ENCODE results near the gene HOXB2.

The HOXB2 gene

DNA sequence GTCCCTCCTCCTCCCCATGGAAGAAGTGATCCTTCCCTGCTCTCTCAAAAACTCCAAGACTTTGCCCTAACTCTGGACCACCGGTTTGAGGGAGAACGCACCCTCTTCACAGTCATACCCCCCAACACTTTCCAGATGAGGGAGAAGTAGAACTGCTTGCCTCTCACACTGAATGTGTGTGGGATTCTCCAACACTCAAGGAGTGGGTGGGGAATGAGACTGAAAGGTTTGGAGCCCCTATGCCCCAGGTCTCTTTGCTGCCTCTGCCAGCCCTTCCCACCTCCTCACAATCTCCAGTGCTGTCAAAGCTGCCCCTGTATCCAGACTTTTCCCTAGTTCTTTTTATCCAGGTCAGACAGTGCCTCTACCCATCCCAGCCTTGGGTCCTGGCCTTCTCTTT is 21.8 kb upstream of the HOXB2 start:
- in situ Hi-C loops (cut with HindIII; ENCODE audit: low sequenced_read_pairs): no loop called here

DNA sequence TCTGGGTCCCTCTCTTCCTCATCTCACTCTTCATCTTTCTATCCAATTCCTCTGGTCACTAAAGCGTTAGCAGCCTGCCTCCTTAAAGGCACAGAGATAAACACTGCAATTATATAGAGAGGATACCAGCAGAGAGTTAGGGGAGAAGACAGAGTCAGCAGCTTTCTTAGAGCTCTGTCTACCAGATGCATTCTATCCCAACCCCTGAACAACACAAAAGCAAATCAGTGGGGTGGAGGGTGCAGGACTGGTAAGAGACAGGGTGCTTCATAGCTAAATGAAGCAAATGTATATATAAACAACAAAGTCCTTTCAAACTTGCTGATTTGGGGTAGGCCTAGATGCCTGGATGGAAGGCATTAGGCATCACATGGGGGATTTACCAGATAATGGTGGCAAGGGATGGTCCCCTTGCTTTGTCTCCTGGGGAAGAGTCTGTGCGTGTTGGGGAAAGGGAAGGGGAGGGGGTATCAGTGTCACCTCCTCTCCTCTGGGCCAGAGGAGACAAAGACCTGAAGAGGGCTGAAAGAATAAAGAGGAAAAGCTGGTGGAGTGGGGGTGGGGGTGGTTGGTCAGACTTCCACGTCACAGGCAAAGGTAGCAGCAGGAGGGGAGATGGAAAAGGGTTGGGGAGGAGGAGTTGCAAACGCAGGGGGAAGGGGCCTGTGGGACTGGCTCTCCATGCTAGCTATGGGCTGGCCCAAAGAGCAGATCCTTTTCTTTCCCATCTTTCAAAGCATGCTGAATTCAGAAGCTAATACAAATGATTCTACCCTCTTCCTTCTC is 21.2 kb upstream of the HOXB2 start:
- in situ Hi-C loops (cut with HindIII; ENCODE audit: low sequenced_read_pairs): no loop called here

DNA sequence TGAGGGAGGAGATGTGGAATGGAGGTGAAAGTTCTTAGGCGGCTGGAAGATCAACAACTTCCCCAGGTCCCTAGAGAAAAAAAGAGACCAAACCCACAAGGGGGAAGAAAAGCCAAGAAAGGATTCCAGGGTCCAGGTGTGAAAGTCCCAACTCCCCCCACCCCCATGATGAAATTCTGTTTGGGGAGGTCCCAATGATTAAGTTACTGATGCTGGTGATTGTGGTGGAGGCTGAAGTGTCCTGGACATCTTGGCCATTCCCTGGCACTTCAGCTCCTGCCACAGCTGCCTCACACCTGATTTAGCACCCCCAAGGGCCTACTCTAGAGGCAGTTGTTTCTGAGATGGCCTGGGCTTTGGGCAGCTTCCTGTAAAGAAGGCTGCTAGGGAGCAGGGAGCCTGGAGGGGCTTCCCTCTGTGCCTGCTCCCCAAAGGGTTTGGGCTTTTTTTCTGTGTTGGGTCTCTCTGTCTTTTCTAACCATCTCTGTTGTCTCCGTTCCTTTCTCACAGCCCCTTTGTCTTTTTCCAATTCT is 20.2 kb upstream of the HOXB2 start:
- in situ Hi-C loops (cut with HindIII; ENCODE audit: low sequenced_read_pairs): no loop called here

DNA sequence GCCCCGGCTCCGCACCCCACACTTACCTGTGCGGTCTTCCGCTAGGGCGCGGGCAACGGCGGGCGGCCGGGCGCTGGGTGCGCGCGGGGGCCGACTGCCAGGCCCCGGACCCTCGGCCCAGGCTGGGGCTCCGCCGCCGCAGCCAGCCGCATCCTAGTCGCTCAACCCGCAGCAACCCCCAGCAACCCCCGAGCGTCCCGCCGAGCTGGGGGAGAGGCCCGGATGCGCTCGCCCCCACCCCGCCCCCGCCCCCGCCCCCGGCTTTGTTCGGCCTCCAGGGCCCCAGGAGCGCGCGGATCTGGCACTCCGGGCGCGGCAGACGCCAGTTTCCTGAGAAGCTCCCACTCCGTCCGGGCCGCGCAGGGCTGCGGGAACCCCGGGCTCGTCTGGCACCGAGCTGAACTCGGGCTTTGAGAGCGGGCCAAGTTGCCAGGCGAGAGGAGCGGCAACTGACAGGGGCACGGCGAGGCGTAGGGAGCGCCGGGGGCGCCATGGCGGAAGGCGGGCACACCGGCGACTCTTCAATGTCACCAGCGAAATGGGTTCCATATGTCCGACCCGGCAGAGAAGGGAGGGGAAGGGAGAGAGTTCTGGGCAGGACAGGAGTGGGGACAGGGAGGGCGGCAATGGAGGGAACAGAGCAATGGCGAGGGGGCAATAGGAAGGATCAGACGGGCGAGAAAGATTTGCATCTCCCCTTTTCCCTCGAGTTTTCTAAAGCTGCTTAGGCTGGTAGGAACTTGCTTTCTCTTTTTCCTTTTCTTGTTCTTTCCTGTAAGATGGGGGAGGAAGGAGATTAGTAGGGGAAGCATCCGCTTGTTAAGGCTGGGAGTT is 19.5 kb upstream of the HOXB2 start:
- in situ Hi-C loops (cut with HindIII; ENCODE audit: low sequenced_read_pairs): no loop called here

DNA sequence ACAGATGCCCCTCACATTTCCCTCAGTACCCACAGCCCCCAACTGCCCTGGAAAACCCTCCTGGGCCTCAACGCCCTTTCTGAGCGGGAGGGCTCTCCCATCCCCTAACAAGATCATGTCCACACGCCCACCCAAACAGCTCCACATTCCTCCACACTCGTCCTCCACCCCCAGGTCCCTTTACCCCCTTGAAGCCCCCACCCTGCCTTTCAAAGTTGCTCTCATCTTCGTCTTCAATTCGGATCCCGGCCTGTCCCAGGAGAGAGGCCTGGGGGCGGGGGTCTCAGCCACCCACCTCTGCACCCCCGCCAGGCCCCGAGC is 18.9 kb upstream of the HOXB2 start:
- in situ Hi-C loops (cut with HindIII; ENCODE audit: low sequenced_read_pairs): no loop called here

DNA sequence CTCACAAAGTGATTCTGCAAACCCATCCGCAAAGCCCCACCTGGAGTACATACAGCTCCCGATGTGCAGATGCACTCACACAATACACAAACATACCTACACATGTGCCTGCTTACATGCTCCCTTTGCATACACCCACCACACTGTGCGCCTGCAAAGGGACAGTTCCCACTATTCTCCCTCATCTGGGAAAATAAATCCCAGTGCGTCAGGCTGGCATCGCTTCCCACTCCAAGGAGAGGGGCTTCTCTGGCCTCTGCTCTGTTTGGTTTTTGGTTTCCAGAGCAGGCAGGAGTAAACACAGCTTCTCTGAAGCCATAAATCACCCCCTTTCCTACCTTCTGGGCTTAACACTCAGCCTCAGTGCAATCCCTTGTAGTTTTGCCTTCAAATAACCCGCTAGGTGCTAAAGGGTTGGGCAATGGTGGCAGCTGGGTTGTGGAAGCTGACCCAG is 18.5 kb upstream of the HOXB2 start:
- in situ Hi-C loops (cut with HindIII; ENCODE audit: low sequenced_read_pairs): no loop called here

DNA sequence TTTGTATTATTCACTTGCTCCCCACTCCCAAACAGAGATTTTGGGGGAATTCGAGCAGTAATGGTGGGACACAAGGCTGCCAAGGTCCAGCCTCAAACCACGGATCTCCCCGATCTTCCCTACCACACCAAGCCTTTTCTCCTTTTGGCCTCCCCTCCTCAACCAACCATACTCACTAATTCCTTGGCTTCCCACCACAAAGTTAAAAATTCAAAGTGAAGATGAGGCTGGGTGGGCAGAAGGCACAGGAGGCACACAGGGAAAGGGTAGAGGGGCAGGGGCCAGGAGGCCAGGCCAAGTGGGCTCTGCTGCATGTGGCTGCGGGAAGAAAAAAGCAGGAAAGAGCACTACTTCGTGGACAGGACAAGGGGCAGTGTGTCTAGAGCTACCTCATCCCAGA is 18.0 kb upstream of the HOXB2 start:
- in situ Hi-C loops (cut with HindIII; ENCODE audit: low sequenced_read_pairs): no loop called here

DNA sequence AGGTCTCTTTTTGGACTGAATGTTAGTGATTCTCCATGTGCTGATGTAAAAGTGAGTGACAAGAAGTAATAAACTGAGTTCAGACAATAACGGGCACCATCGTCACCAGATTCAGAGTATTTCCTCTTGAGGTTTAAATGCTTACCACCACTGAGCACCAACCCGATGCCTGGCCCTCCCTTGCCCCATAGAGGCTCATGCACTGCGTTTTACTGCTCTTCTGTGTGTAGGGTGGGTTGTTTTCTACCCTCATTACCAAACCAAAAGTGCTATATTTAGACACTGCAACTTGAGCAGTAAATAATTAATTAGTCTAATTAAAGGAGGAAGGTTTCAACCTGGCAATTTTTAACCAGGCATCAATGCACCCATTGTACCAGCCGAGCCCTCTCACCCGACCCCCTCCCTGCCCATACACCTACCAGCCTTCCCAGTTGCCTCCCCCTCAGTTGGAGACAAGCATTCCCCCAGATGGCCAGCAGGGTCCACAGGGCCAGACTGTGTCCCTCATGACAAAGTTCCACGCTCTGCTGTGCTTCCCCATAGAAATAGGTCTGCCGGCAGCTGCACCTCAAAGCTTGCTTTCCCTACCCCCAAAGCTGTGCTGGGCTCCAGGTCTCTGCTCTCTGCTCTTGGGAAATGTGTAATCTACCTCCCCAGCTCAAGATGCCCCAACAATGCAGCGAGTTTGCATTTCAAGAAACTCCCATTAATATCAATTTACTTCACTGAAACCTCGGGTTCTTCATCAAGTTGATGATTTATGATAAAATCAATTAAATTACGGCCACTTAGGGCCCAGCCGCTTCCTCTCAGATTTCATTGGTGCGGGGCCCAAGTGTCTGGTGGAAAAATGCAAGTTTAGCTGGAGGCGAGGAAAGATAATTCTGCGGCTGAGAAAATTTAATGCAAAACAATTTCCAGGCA is 17.2 kb upstream of the HOXB2 start:
- in situ Hi-C loops (cut with HindIII; ENCODE audit: low sequenced_read_pairs): no loop called here

DNA sequence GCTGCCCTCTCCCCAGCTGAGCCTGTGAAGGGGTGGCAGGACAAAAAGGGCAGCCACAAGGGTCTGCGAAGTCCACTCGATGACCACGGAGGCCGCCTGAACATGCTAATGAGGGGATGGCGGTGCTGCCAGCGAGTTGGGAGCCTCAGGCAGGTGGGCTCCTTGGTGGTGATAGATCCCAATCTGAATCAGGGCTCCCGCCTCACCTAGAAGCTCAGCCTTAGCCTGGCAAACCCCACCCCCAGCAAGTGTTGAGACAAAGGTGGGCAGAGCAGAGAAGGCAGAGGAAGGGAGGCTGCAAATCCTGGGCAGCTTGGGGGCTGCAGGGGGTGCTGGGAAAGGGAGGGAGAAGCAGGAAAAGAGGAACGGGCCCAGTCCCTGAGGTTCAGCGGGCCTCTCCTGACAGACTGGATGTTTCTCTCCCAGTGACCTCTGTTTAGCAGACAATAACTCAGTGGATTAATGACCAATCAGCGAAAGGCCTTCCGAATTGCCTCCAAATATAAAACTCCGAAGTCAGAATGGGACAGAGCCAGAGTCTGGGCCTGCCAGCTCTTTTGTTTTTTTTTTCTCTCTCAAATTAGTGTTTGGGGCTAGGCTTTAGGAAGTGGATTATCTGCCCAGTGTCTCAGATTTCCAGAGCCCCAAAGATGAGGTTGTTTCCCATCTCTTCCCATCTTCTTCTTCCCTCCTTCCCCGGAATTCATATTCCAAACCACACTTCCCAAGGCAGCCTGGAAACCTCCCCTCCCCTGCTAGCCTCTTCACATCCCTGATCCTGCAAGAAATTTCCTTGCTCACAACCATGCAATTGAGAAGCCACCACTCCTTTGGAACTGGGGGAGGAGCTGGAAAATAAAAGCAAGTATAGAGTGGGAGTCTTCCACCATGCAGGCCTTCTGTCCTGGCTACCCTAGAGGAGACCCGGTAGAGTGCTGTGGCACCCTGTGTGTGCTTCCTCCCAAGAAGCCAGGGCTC is 15.2 kb upstream of the HOXB2 start:
- in situ Hi-C loops (cut with HindIII; ENCODE audit: low sequenced_read_pairs): no loop called here

DNA sequence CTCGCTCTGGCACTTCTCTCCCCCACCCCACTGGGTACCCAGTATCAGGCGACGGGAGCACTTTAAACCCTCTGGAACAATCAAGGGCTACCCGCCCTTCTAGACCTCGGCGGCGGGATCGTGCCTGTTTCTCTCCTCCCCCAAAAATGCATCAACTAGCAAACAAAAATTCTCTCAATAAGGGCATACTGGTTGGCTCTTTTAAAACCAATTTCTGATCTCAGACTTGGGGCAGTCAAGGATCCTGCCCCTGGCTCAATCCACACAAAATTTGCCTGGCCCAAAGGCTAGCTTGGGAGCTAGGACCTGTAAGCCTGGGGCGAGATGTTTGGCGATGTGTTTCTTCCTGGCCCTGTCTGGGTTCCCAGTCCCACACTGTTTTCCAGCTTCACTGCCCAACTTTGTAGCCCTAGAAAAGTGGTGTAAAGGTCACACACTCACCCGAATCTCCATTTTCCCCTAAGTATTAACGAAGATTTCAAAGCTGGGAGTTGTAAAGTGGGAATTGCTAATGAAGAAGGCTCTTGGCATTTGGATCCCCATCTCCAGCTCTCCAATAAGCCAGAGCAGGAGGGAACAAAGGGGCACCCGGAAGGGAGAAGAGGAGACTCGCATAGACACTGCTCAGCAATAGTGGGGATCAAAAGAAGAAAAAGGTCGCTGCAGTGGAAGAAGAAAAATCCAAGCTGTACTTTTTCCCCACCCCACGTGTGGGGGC is 14.4 kb upstream of the HOXB2 start:
- in situ Hi-C loops (cut with HindIII; ENCODE audit: low sequenced_read_pairs): no loop called here

DNA sequence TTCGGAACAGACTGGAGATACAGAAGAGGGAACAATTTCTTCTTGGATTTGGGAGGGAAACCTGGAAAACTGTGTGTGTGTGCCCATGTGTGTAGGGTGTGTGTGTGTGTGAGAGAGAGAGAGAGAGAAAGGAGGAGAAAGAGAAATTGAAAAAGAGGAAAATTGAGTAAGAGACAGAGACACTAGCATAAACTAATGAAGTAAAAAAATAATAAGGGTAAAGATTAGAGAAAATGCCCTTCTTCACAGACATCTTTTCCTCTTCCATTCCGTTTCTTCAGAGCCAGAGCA is 13.9 kb upstream of the HOXB2 start:
- in situ Hi-C loops (cut with HindIII; ENCODE audit: low sequenced_read_pairs): no loop called here

DNA sequence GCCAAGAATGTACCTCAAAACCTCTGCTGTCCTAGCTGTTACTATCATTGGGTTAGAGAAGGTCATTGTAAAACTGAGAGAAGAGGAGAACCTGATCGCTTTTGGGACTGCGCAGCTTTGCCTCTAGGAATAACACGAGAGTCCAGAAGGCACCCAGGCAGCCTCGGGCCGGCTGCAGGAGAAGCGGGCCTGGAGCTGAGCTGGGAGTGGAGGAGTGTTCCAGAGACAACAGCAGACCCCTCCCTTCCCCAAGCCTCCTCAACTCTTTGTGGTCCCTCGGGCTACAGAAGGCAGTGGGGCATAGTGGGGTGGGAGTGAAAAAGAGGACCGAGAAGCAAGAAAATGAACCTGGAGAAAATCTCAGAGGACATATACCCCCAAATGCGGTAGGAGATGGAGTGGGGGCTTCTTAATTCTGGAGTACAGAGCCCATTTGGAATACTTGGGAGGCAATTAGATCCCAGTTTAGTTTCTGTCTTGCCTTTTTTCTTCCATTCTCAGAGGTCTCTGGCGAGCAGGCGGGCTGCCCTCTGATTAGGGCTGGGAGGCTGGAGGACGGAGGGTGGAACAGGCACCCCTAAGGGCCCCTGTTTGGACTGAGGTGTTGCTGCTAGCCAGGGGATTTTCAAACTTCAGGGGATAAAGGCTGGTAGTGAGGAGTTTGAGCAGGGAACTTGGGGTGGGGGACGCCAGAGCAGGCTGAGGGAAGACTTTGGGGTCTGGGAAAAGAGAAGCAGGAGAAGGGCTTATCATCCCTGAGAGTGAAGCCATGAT is 13.3 kb upstream of the HOXB2 start:
- in situ Hi-C loops (cut with HindIII; ENCODE audit: low sequenced_read_pairs): no loop called here

DNA sequence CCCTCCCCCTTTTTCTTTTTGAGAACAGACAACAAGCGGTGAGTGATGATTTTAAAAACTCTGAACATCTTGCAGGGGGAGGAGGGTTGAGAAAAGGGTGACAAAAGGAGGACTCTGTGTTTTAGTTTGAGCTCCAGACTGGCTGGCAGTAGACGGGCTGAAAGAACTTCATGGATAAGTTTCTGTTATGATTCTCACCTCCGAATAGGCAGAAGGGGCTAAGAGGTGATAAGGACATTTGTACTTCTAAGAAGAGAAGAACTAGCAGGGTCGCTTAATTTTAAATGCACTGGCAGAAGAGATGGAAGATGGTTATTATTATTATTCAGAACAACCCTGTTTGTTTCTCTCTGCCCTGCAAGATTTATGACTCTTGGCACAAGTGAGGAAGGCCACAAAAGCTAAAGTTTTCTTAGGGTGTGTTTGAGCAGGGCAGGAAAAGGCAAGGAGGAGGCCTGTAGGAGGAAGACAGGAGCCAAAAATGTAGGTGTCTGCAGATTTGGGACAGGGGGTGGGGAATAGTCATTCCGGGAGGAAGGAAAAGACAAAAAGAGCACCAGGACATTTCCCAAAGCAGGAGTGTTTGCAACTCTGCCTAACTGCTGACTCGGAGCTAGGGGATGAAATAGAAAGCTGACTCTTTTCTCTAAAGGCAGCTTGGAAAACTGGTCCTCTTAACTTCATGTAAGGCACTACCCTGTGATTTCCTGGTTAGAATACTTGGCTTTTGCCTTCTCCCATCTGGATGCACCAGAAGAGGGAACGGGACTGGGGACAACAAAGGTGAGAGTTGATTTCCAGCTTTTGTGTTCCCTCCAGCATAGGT is 11.9 kb upstream of the HOXB2 start:
- in situ Hi-C loops (cut with HindIII; ENCODE audit: low sequenced_read_pairs): no loop called here

DNA sequence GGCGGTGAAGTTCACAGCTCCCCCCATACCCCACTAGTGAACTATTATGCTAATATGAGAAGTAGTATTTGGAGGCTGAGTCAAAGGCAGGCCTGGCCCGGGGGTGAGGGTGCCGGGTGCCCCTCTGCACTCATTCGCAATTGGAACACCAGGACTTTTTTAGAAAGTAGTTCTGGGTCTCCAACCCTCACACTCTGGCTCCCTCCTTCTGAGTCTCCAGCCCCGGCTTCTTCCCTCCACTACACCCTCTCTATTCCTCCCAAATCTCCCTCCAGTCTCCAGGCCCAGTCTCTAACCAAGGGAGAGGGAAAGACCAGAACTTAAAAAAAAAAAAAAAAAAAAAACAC is 11.3 kb upstream of the HOXB2 start:
- in situ Hi-C loops (cut with HindIII; ENCODE audit: low sequenced_read_pairs): no loop called here

DNA sequence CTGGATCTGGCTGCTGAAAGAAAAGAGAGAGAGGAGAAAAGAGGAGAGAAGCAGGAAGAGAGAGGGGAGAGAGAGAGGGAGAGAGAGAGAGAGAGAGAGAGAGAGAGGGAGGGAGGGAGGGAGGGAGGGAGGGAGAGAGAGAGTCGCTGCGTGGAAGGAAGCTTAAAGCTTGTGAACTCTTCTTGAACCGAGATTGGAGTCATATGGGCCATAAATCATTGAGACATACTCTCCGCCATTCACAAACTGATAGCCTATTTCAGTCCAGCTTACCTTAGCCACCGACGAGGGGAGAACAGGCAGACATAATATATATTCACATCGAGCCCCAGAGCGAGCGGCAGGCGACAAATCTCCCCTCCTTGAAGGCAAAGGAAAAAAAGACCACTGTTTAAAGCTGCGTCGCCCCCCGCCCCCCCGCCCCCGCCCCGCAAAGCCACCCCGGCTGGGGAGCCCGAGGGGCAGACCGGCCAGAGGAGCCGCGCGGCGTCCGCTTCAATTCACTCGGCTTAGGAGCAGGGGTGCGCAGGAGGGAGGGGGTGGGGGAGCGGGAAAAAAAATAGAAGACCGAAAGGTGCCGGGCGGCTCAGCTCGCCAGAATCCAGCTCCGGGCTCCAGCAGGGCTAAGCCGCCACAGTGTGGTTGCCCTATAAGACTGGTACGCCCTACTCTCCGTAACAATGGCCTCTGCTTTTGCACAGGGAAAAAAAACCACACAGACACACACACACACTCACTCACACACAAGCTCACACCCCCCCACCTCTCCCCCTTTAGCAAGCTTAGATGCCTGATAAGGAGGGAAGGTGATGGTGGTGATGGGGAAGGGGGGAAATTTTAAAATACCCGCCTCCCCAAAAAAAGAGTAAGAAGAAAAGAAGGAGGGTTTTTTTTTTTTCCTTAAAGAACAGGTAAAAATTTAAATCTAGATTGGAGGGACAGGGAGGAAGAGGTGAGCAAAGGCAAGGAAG is 10.6 kb upstream of the HOXB2 start:
- in situ Hi-C loops (cut with HindIII; ENCODE audit: low sequenced_read_pairs): no loop called here

DNA sequence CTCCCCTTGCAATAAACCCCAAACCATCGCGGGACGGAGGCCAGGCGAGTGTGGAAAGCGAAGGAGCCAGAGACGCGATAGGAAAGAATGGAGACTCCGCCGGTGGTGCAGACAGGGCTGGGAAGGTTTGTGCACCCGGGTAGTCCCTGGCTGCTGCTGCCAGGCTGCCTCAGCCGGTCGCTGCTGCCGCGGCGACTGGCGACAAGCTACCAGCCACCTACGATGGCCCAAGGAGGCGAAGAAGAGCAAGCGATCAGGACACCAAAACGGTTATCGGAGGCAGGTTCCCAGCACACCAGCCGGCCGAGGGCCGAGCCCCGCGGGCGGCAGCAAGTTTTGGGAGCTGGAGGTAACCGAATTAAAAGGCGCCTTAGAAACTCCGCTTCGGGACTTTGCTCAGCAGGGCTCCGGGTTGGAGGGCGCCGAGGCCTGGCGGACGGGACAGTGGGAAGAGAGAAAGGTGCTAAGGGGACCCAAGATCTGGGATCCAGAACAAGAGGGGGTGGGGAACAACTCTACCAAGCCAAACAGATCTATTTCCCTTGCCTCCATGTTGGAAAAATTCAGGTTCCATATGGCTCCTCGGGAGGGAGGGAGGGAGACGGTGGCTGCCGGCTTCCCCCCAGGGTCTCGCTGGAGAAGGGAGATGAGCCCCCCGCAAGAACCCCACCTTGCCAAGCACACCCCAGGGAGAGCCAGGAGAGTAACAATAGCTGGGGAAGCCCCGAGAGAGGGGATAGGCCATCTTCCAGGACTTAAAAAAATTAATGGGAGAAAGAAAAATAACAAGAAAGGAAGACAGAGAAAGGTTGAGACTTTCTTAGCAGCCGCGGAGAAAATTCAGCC is 9.7 kb upstream of the HOXB2 start:
- in situ Hi-C loops (cut with HindIII; ENCODE audit: low sequenced_read_pairs): no loop called here

Data from DLD1 (cell line).